OCI-LY7 (cell line): Measurements from ENCODE around the gene RAB11B.

Source experiments
- EZH2phosphoT487 ChIP-seq: fragments of 200-600 bp; sonication (generic); IDR thresholded peaks from 2 replicates; pipeline ENCODE4 v1.6.1; 2018; ENCODE audit warnings: low read depth, borderline replicate concordance, mild to moderate bottlenecking, mixed run types, antibody characterized with exemption, low read length, moderate library complexity, mixed read lengths
- TF ChIP-seq, protein P1 (sequence below): fragments of 200-600 bp; sonication (generic); conservative IDR thresholded peaks from 2 replicates; pipeline ENCODE4 v1.5.1; 2014; ENCODE audit warnings: mild to moderate bottlenecking, antibody characterized with exemption, low read length, moderate library complexity, mixed read lengths

- no peak for TF ChIP-seq EZH2phosphoT487
- TF ChIP-seq, protein P1, sequence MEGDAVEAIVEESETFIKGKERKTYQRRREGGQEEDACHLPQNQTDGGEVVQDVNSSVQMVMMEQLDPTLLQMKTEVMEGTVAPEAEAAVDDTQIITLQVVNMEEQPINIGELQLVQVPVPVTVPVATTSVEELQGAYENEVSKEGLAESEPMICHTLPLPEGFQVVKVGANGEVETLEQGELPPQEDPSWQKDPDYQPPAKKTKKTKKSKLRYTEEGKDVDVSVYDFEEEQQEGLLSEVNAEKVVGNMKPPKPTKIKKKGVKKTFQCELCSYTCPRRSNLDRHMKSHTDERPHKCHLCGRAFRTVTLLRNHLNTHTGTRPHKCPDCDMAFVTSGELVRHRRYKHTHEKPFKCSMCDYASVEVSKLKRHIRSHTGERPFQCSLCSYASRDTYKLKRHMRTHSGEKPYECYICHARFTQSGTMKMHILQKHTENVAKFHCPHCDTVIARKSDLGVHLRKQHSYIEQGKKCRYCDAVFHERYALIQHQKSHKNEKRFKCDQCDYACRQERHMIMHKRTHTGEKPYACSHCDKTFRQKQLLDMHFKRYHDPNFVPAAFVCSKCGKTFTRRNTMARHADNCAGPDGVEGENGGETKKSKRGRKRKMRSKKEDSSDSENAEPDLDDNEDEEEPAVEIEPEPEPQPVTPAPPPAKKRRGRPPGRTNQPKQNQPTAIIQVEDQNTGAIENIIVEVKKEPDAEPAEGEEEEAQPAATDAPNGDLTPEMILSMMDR: no peak
Measured at GRCh38 chr19:8438236-8438635, 48.1 kb downstream of the RAB11B start.
